Glutamatergic neuron (in vitro differentiated cells): ENCODE results near the gene PPIL6. TPM values are rescaled to one million over a fixed set of nuclear protein-coding genes. Genes with fewer than 3 reads are reported as not detected.

Experiments used
- DNase-seq: peaks from one replicate; pipeline ENCODE4 v3.0.0; 2022
- H3K27ac Mint-ChIP-seq: one replicate; pipeline ENCODE4 v1.8.0; 2020; ENCODE audit warnings: mild to moderate bottlenecking, mixed read lengths, inconsistent platforms; ENCODE audit not compliant: unreplicated experiment
- H3K27me3 Mint-ChIP-seq: one replicate; pipeline ENCODE4 v1.8.0; 2020; ENCODE audit warnings: mild to moderate bottlenecking, moderate library complexity, mixed read lengths, inconsistent platforms; ENCODE audit not compliant: unreplicated experiment
- H3K36me3 Mint-ChIP-seq: one replicate; pipeline ENCODE4 v1.8.0; 2020; ENCODE audit warnings: mild to moderate bottlenecking, mixed read lengths, inconsistent platforms; ENCODE audit not compliant: unreplicated experiment
- H3K4me1 Mint-ChIP-seq: one replicate; pipeline ENCODE4 v1.8.0; 2020; ENCODE audit warnings: mild to moderate bottlenecking, low read depth, mixed read lengths, inconsistent platforms; ENCODE audit not compliant: unreplicated experiment
- H3K4me3 Mint-ChIP-seq: one replicate; pipeline ENCODE4 v1.8.0; 2020; ENCODE audit warnings: mild to moderate bottlenecking, mixed read lengths, inconsistent platforms; ENCODE audit not compliant: unreplicated experiment
- H3K9me3 Mint-ChIP-seq: one replicate; pipeline ENCODE4 v1.8.0; 2020; ENCODE audit warnings: mild to moderate bottlenecking, moderate library complexity, mixed read lengths, inconsistent platforms; ENCODE audit not compliant: unreplicated experiment
- CTCF ChIP-seq: fragments of 200-600 bp; sonication (generic); IDR thresholded peaks from one replicate; pipeline ENCODE4 v1.5.0; 2021; ENCODE audit not compliant: partially characterized antibody, unreplicated experiment
- total RNA-seq: library from RNA; stranded (reverse); fragmentation: NEBNext Ultra II Directional; extraction: Animal tissue kit (Norgen Biotek cat#: 25700); gene quantifications from one replicate; pipeline ENCODE4 v1.2.1, GENCODE V29; 2021; ENCODE audit not compliant: unreplicated experiment

The PPIL6 gene
- total RNA-seq, 1 donor from 2014 or later, result 0.83 TPM

- DNase-seq, result no peak
- no peaks in the 10 kb centered on the region for H3K4me1 Mint-ChIP-seq
- no peak for TF ChIP-seq CTCF
Measured at GRCh38 chr6:109436041-109436440, 4.4 kb downstream of the PPIL6 start.

DNA sequence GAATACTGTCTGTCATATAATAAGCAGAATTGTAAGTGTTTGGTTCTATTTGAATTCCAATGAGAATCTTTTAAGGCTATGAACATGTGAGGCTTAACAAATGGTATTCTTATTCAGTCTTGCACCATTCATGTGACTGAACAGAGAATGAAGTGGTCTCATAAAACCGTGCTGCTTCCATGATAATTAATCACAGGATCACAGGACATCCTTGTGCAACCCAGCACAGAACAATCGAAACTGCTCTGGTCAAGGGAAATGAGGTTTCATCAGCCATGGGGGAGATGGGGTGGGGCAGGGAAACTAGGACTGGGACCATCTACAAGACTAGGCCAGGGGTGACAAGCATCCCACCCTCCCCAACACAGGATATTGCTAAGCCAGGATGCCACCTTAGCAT lies 6.0 kb downstream of the PPIL6 start:
- H3K4me1 Mint-ChIP-seq, result no peaks in the 10 kb centered on the region
- H3K9me3 Mint-ChIP-seq, result peaks cover 1% of the 10 kb centered on the region
- no peak for TF ChIP-seq CTCF
- no peak overlapping the region for H3K4me3 Mint-ChIP-seq
- H3K27ac Mint-ChIP-seq, result no peak overlapping the region
- no peaks in the 10 kb centered on the region for H3K27me3 Mint-ChIP-seq
- DNase-seq, result no peak
- no peaks in the 10 kb centered on the region for H3K36me3 Mint-ChIP-seq

More at GRCh38 chr6:109436041-109436440, 4.4 kb downstream of the PPIL6 start:
- Mint-ChIP-seq H3K4me3 (no peak overlapping the region), H3K27me3 (peaks cover 3% of the 10 kb centered on the region), H3K27ac (no peak overlapping the region), H3K9me3 (peaks cover 7% of the 10 kb centered on the region), H3K36me3 (no peaks in the 10 kb centered on the region)

DNA sequence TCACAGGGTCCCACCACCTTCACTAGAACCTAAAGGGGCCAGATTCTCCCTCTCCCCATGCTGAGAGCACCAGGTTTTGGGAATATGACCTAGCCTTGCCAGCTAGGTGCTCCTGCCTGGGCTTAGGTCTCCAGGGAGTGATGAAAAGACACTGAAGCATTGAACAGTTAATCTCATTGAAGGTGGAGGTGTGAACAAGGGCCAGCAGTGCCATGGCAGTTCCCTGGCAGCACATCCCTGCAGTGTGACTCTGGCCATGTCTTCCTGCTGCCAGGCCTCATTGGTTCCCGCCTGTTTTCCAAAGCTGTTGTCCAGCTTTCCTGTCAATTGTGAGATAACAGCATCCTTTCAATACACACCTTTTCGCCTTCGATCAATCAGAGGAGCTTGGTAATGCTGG lies 10.9 kb downstream of the PPIL6 start:
- DNase-seq, result no peak
- Mint-ChIP-seq H3K9me3 (no peaks in the 10 kb centered on the region), H3K27me3 (no peaks in the 10 kb centered on the region), H3K36me3 (no peaks in the 10 kb centered on the region), H3K4me1 (no peaks in the 10 kb centered on the region), H3K4me3 (no peak overlapping the region), H3K27ac (no peak overlapping the region)
- no peak for TF ChIP-seq CTCF

DNA sequence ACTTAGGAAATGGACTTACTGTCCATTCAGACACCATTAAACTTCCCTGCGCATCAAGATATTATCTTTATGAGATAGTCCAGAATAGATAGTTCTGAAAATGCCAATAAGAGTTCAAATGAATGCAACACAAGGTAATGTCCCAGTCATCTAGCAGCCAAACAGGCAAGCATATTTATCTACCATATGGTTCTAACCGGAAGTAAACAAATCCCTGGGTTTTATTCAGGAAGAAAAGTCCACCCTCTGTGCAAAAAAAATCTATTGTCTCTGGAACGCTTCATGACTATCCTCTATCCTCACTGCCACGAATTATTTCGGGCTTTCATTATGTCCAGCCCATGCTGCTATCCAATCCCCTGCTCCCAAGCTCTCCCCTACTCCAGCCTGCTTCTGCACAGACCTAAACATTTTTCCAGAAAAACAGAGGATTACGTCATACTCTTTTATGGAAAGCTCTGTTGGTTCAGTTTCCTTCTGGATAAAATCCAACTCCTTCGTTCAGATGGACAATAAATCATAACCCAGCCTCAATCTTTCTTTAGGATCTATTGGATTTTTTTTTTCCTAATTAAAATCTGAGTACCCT lies 11.4 kb downstream of the PPIL6 start:
- H3K4me3 Mint-ChIP-seq, result no peak overlapping the region
- no peaks in the 10 kb centered on the region for H3K9me3 Mint-ChIP-seq
- no peak for DNase-seq
- no peaks in the 10 kb centered on the region for H3K4me1 Mint-ChIP-seq
- no peaks in the 10 kb centered on the region for H3K36me3 Mint-ChIP-seq
- H3K27me3 Mint-ChIP-seq, result no peaks in the 10 kb centered on the region
- no peak overlapping the region for H3K27ac Mint-ChIP-seq
- TF ChIP-seq CTCF, result no peak

- no peak for TF ChIP-seq CTCF
- H3K9me3 Mint-ChIP-seq, result no peaks in the 10 kb centered on the region
- H3K27me3 Mint-ChIP-seq, result no peaks in the 10 kb centered on the region
- H3K27ac Mint-ChIP-seq, result no peak overlapping the region
- H3K4me1 Mint-ChIP-seq, result no peaks in the 10 kb centered on the region
- H3K36me3 Mint-ChIP-seq, result no peaks in the 10 kb centered on the region
- H3K4me3 Mint-ChIP-seq, result no peak overlapping the region
- DNase-seq, result no peak
Measured at GRCh38 chr6:109424946-109425345, 15.5 kb downstream of the PPIL6 start.
